ENCODE measurements around the gene RASD1. TPM values are rescaled to one million over a fixed set of nuclear protein-coding genes. Genes with fewer than 3 reads are reported as not detected.
"Not testable (repeated sequence)": the region's sequence is repeated elsewhere in the genome, so short reads cannot be mapped to it uniquely, and the experiment has no call there.

Gene RASD1
- total and polyA plus RNA-seq, 2 donors (not counting 1 experiment from before 2014, with no cell fraction given): 0.34 to 2.6 TPM

DNA sequence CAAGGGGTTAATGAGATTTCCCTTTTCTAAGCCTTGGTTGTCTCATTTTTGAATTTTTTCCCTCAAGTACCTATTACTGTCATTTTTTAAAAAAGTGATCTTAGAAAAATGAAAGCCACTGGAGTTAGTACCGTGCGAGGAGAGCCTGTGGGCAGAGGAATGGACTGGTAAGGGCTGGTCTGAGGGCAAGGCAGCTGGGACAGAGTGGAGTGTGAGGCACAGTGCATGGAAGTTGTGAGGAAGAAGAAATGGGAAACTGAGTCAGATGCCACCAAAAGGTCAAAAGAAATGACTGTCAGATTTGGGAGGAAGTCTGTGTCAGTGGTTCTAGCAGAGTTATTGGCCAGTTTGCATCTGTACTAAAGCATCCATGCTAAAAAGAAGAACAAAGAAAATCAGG, 8.2 kb downstream of the RASD1 start:
- H2AFZ ChIP-seq (ENCODE audit: low read length): no peak overlapping the region
- TF ChIP-seq EZH2 (IDR thresholded peaks at IDR 0.05; ENCODE audit: low read length, missing control alignments): no peak
- TF ChIP-seq, protein P1, sequence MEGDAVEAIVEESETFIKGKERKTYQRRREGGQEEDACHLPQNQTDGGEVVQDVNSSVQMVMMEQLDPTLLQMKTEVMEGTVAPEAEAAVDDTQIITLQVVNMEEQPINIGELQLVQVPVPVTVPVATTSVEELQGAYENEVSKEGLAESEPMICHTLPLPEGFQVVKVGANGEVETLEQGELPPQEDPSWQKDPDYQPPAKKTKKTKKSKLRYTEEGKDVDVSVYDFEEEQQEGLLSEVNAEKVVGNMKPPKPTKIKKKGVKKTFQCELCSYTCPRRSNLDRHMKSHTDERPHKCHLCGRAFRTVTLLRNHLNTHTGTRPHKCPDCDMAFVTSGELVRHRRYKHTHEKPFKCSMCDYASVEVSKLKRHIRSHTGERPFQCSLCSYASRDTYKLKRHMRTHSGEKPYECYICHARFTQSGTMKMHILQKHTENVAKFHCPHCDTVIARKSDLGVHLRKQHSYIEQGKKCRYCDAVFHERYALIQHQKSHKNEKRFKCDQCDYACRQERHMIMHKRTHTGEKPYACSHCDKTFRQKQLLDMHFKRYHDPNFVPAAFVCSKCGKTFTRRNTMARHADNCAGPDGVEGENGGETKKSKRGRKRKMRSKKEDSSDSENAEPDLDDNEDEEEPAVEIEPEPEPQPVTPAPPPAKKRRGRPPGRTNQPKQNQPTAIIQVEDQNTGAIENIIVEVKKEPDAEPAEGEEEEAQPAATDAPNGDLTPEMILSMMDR (conservative IDR thresholded peaks at IDR 0.05 in 1 of 2, IDR thresholded peaks at IDR 0.05 in 1 of 2; ENCODE audit: low read depth in 1 of 2, low read length in 2 of 2): no peak
- no peak overlapping the region for H3K27ac ChIP-seq (ENCODE audit: insufficient read depth, low read length)
- no peaks in the 10 kb centered on the region for H3K4me1 ChIP-seq (ENCODE audit: control insufficient read depth, extremely low read depth, insufficient read depth, low read length)
- H3K9me3 ChIP-seq (ENCODE audit: control insufficient read depth, insufficient read depth, low read depth, low read length): no peaks in the 10 kb centered on the region
- peaks cover 6% of the 10 kb centered on the region for H3K36me3 ChIP-seq (ENCODE audit: control insufficient read depth, insufficient read depth, low read length)
- no peak overlapping the region for H3K4me2 ChIP-seq (ENCODE audit: extremely low read depth, insufficient read depth, low read length)
- H3K9ac ChIP-seq (ENCODE audit: insufficient read depth, low read length): no peak overlapping the region
- H3K27me3 ChIP-seq (ENCODE audit: control insufficient read depth, insufficient read depth, low read length): no peaks in the 10 kb centered on the region
- H3K79me2 ChIP-seq (ENCODE audit: control insufficient read depth, insufficient read depth, low read length): peaks cover 14% of the 10 kb centered on the region
- no peak overlapping the region for H3K4me3 ChIP-seq (replicated peaks in 1 of 4; ENCODE audit: control extremely low read depth in 1 of 4, insufficient read depth in 1 of 4, low read depth in 3 of 4, low read length in 4 of 4)
- no peak for DNase-seq (ENCODE audit: low read depth in 2 of 2)
- H4K20me1 ChIP-seq (ENCODE audit: control insufficient read depth, extremely low read depth, insufficient read depth, low read length): no peaks in the 10 kb centered on the region

DNA sequence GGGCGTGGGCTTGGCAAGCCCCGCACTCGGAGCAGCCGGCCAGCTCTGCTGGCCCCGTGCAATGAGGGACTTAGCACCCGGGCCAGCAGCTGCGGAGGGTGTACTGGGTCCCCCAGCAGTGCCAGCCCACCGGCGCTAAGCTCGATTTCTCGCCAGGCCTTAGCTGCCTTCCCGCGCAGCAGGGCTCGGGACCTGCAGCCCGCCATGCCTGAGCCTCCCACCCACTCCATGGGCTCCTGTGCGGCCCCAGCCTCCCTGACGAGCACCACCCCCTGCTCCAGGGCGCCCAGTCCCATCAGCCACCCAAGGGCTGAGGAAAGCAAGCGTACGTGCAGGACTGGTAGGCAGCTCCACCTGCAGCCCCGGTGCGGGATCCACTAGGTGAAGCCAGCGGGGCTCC, 9.8 kb downstream of the RASD1 start:
- not testable (repeated sequence) for H2AFZ ChIP-seq (ENCODE audit: low read length); H3K36me3 ChIP-seq (ENCODE audit: control insufficient read depth, insufficient read depth, low read length); DNase-seq (ENCODE audit: low read depth in 2 of 2); H3K4me3 ChIP-seq (replicated peaks in 1 of 4; ENCODE audit: control extremely low read depth in 1 of 4, insufficient read depth in 1 of 4, low read depth in 3 of 4, low read length in 4 of 4); H3K27me3 ChIP-seq (ENCODE audit: control insufficient read depth, insufficient read depth, low read length); H3K9me3 ChIP-seq (ENCODE audit: control insufficient read depth, insufficient read depth, low read depth, low read length); H3K4me2 ChIP-seq (ENCODE audit: extremely low read depth, insufficient read depth, low read length); H3K27ac ChIP-seq (ENCODE audit: insufficient read depth, low read length); H4K20me1 ChIP-seq (ENCODE audit: control insufficient read depth, extremely low read depth, insufficient read depth, low read length); H3K9ac ChIP-seq (ENCODE audit: insufficient read depth, low read length); H3K4me1 ChIP-seq (ENCODE audit: control insufficient read depth, extremely low read depth, insufficient read depth, low read length)
- peaks cover 17% of the 10 kb centered on the region for H3K79me2 ChIP-seq (ENCODE audit: control insufficient read depth, insufficient read depth, low read length)

DNA sequence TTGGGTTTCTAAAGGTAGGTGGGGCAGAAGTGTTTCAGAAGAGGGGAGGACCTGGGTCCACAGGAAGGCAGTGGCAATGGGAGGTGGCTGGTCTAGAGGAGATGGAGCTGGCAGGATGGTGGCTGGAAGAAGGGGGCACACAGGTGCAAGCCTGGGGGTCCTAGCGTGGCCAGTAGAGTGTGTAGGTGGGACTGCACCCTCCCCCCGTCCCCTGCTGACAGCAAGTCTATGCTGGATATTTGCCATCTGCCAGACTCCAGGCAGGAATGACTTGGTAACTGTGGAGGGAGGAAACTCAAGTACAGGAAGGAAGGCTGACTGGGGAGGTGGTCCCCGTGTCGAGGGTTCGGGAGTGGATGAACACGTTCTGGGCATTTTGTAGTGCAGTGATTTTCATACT, 10.8 kb downstream of the RASD1 start:
- TF ChIP-seq EZH2 (IDR thresholded peaks at IDR 0.05; ENCODE audit: low read length, missing control alignments): no peak
- TF ChIP-seq, protein P1 (conservative IDR thresholded peaks at IDR 0.05 in 1 of 2, IDR thresholded peaks at IDR 0.05 in 1 of 2; ENCODE audit: low read depth in 1 of 2, low read length in 2 of 2): no peak
- H3K9ac ChIP-seq (ENCODE audit: insufficient read depth, low read length): no peak overlapping the region
- no peak overlapping the region for H3K27ac ChIP-seq (ENCODE audit: insufficient read depth, low read length)
- no peak overlapping the region for H3K4me2 ChIP-seq (ENCODE audit: extremely low read depth, insufficient read depth, low read length)
- H2AFZ ChIP-seq (ENCODE audit: low read length): no peak overlapping the region
- no peaks in the 10 kb centered on the region for H3K9me3 ChIP-seq (ENCODE audit: control insufficient read depth, insufficient read depth, low read depth, low read length)
- H3K36me3 ChIP-seq (ENCODE audit: control insufficient read depth, insufficient read depth, low read length): peaks cover 3% of the 10 kb centered on the region
- DNase-seq (ENCODE audit: low read depth in 2 of 2): no peak
- peaks cover 23% of the 10 kb centered on the region for H3K79me2 ChIP-seq (ENCODE audit: control insufficient read depth, insufficient read depth, low read length)
- no peaks in the 10 kb centered on the region for H3K4me1 ChIP-seq (ENCODE audit: control insufficient read depth, extremely low read depth, insufficient read depth, low read length)
- H3K4me3 ChIP-seq (replicated peaks in 1 of 4; ENCODE audit: control extremely low read depth in 1 of 4, insufficient read depth in 1 of 4, low read depth in 3 of 4, low read length in 4 of 4): no peak overlapping the region
- no peaks in the 10 kb centered on the region for H4K20me1 ChIP-seq (ENCODE audit: control insufficient read depth, extremely low read depth, insufficient read depth, low read length)
- no peaks in the 10 kb centered on the region for H3K27me3 ChIP-seq (ENCODE audit: control insufficient read depth, insufficient read depth, low read length)
